Breast epithelium (tissue), 4 donors: ENCODE measurements around the gene MAPK11. TPM values are rescaled to one million over a fixed set of nuclear protein-coding genes. Genes with fewer than 3 reads are reported as not detected.

ENCODE experiments used
- DNase-seq, 2 donors: peaks; one replicate each; pipeline ENCODE4 v3.0.0-alpha.2; 2019; ENCODE audit warnings: low spot score in 2 of 2
- H3K27ac ChIP-seq, 2 donors: fragments of 200-600 bp; sonication (generic) in 1 of 2; one replicate each; pipeline ENCODE4 v1.5.1; 2016 to 2019; ENCODE audit warnings: mild to moderate bottlenecking in 1 of 2
- H3K27me3 ChIP-seq, 2 donors: fragments of 200-600 bp; sonication (generic) in 1 of 2; one replicate each; pipeline versions ENCODE4 v1.5.1 to v1.6.0; 2017 to 2019; ENCODE audit warnings: control low read depth in 1 of 2, mild to moderate bottlenecking in 1 of 2
- H3K36me3 ChIP-seq: fragments of 200-600 bp; one replicate; pipeline ENCODE4 v1.5.1; 2019
- H3K4me1 ChIP-seq, 2 donors: fragments of 200-600 bp; sonication (generic); one replicate each; pipeline ENCODE4 v1.5.1; 2016 to 2019; ENCODE audit warnings: control low read depth in 1 of 2
- H3K4me3 ChIP-seq, 3 donors: fragments of 200-600 bp; sonication (generic); 1 replicate in 2 of 3; 2 replicates in 1 of 3; pipeline ENCODE4 v1.5.1; 2016 to 2019; ENCODE audit warnings: mild to moderate bottlenecking in 3 of 3, moderate library complexity in 2 of 3
- H3K9me3 ChIP-seq, 2 donors: fragments of 200-600 bp; sonication (generic) in 1 of 2; one replicate each; pipeline ENCODE4 v1.5.1; 2016 to 2019; ENCODE audit warnings: control low read depth in 1 of 2
- POLR2A ChIP-seq: fragments of 450-650 bp; IDR thresholded peaks from one replicate; pipeline ENCODE4 v1.6.1; 2016; ENCODE audit warnings: antibody characterized with exemption, mild to moderate bottlenecking, moderate library complexity
- POLR2AphosphoS5 ChIP-seq, 3 donors: sonication (generic); formaldehyde crosslinking; IDR thresholded peaks; one replicate each; pipeline ENCODE4 v1.6.1; 2017; ENCODE audit warnings: antibody characterized with exemption in 3 of 3
- intact Hi-C: fragments of 100-400 bp; cut with DNase I; formaldehyde crosslinking; loops from one replicate; pipeline ENCODE4 v1.15.1; 2023; ENCODE audit warnings: low total_unique reads
- total RNA-seq, 3 donors: library from RNA; depleted of rRNA; stranded (reverse); fragments of >200 nt; gene quantifications; one replicate each; pipeline ENCODE4 v1.1.0, GENCODE V29; 2016
- TF ChIP-seq, protein P1 (sequence below), 3 donors: fragments of 450-650 bp; IDR thresholded peaks; one replicate each; pipeline ENCODE4 v1.5.1; 2016 to 2017; ENCODE audit warnings: antibody characterized with exemption in 3 of 3, mild to moderate bottlenecking in 3 of 3, moderate library complexity in 3 of 3

The MAPK11 gene
- total RNA-seq = 10 to 100 TPM in 2 of 3 donors, 1 to 10 TPM in 1; 5.7 to 16.5 (median 13.4) TPM

DNA sequence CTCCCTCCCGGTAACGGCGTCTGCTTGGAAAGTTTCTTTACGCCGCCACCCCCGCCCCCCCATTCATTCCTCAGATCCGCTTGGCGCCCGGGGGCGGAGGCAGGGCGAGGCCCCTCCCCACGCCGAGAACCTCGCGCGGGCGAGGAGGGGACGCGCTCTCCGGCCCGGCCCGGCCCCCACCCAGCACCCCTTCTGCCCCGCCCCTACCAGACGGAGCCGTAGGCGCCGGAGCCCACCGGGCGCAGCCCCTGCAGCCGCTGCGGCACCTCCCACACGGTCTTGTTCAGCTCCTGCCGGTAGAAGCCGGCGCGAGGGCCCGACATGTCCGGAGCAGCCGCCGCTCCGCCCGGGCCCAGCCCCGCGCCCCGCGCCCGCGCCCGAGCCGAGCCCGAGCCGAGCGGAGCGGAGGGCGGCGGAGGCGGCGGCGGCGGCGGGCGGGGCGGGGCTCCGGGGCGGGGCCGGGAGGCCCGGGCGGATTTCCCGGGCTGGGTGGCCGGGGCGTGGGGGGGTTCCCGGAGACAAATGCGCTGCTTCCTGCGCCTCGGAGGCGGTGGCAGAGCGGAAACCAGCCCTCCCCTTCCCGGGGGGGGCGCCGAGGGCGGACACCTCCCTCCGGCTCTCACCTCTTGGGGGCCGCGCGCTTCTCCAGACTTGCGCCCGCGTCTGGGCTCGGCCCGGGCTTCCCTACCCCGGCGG, at the start of gene MAPK11:
Gene MAPK11 (minus strand): TSS at position 411 of the 696 bp plus-strand sequence. CDS start 88 bp downstream, at position 323.
- peaks cover 12 to 34% of the 10 kb centered on the region in 2 donors for H3K4me1 ChIP-seq

DNA sequence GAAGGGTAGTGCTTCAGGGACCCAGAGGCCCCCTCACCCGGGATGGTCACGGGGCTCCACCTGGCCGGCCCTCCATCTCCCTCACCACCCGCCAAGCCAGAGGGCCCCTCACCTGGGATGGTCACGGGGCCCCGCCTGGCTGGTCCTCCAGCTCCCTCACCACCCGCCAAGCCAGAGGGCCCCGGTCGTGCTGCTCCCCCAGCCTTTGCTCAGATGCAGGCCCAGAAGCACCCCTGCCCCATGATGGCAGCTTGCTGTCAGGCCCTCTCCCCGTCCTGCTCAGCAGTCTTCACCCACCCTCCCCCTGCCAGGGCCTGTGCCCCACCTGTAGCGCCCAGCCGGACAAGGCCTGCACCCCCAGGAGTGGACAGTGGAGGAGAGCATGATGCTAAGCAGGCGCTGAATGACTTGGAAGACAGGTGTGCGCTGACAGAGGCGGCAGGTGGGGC, 49.3 kb upstream of the MAPK11 start:
- H3K9me3 ChIP-seq = no peaks in the 10 kb centered on the region
- H3K4me3 ChIP-seq = no peak overlapping the region
- TF ChIP-seq POLR2AphosphoS5 (IDR thresholded peaks at IDR 0.05) (no peak), POLR2A (no peak)
- TF ChIP-seq, protein P1, sequence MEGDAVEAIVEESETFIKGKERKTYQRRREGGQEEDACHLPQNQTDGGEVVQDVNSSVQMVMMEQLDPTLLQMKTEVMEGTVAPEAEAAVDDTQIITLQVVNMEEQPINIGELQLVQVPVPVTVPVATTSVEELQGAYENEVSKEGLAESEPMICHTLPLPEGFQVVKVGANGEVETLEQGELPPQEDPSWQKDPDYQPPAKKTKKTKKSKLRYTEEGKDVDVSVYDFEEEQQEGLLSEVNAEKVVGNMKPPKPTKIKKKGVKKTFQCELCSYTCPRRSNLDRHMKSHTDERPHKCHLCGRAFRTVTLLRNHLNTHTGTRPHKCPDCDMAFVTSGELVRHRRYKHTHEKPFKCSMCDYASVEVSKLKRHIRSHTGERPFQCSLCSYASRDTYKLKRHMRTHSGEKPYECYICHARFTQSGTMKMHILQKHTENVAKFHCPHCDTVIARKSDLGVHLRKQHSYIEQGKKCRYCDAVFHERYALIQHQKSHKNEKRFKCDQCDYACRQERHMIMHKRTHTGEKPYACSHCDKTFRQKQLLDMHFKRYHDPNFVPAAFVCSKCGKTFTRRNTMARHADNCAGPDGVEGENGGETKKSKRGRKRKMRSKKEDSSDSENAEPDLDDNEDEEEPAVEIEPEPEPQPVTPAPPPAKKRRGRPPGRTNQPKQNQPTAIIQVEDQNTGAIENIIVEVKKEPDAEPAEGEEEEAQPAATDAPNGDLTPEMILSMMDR (IDR thresholded peaks at IDR 0.05) = no peak
- H3K27ac ChIP-seq = no peak overlapping the region
- no peaks in the 10 kb centered on the region for H3K27me3 ChIP-seq
- intact Hi-C loops = no loop called here
- no peaks in the 10 kb centered on the region for H3K36me3 ChIP-seq
- no peaks in the 10 kb centered on the region for H3K4me1 ChIP-seq
- DNase-seq = no peak

More for the DNA sequence above, at the start of gene MAPK11:
- H3K36me3 ChIP-seq = no peaks in the 10 kb centered on the region
- TF ChIP-seq, protein P1 (IDR thresholded peaks at IDR 0.05) = no peak
- TF ChIP-seq POLR2AphosphoS5 (IDR thresholded peaks at IDR 0.05) (no peak), POLR2A (no peak)
- peak within 1 kb of the TSS; percentile 52 to 76 (median 60) for H3K4me3 ChIP-seq
- peak within 1 kb of the TSS in 1 of 2 donors; percentile 78 for H3K27ac ChIP-seq
- intact Hi-C loops = loop anchor here (5.0 kb wide), 1 partner anchor 57 kb away; the partner anchor contains the start of gene DENND6B
- no peak for DNase-seq
- H3K9me3 ChIP-seq = no peaks in the 10 kb centered on the region
- H3K27me3 ChIP-seq = no peaks in the 10 kb centered on the region

DNA sequence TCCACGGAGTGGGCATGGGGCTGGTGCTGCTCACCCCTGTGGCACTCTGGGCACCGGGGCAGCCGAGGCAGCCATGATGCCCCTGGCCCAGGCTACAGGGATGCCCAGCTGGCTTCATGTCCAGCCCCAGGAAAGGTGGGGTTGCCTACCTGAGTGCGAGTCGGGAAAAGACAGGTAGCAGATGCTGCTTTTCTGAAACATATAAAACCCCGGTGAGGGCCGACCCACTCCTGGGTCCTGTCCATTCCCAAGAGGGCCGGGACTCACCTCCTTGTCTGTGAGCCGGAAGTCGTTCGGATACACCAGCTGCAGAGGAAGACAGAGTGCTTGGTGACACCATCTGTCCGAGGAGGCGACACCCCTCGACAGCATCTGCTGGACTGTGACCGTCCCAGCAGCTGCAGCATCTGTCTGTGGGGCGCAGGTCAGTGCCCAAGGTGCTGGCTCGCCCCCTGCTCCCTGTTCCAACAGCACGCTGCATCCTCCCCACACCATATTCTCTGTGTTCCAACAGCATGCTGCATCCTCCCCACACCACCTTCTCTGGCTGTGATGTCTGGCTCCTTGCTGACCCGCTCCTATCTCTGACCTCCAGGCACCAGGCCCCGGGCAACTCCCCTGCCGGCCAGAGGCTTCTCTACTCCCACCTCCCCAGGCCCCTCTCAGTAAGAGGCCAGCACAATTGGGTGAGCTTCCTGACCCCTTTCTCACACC, 48.7 kb upstream of the MAPK11 start:
- no peak overlapping the region for H3K27ac ChIP-seq
- no peak overlapping the region for H3K4me3 ChIP-seq
- H3K4me1 ChIP-seq = no peaks in the 10 kb centered on the region
- H3K27me3 ChIP-seq = no peaks in the 10 kb centered on the region
- no peaks in the 10 kb centered on the region for H3K9me3 ChIP-seq
- no peaks in the 10 kb centered on the region for H3K36me3 ChIP-seq
- TF ChIP-seq POLR2AphosphoS5 (IDR thresholded peaks at IDR 0.05) = no peak
- TF ChIP-seq, protein P1 (IDR thresholded peaks at IDR 0.05) = no peak
- intact Hi-C loops = no loop called here
- DNase-seq = no peak

DNA sequence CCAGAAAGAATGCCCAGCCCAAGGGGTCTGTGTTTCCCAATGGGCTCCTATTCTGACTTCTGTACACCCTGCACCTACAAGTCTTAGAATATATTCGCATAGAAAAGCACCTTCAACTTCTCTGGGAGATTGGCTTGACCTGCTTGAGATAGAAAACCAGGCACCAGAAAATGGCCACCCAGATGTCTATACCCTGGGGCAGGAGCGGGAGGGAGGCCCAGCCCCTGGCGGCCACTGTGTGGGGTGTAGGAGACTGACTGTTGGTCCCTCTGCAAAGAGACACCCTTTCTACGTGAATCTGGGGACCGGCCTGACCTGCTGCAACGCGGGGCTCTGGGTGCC, 48.1 kb upstream of the MAPK11 start:
- TF ChIP-seq, protein P1 (IDR thresholded peaks at IDR 0.05) = no peak
- TF ChIP-seq POLR2AphosphoS5 (IDR thresholded peaks at IDR 0.05) = no peak
- no peak for TF ChIP-seq POLR2A
- H3K9me3 ChIP-seq = no peaks in the 10 kb centered on the region
- H3K4me3 ChIP-seq = no peak overlapping the region
- H3K4me1 ChIP-seq = no peaks in the 10 kb centered on the region
- no peaks in the 10 kb centered on the region for H3K36me3 ChIP-seq
- no peaks in the 10 kb centered on the region for H3K27me3 ChIP-seq
- intact Hi-C loops = no loop called here
- DNase-seq = no peak
- no peak overlapping the region for H3K27ac ChIP-seq

DNA sequence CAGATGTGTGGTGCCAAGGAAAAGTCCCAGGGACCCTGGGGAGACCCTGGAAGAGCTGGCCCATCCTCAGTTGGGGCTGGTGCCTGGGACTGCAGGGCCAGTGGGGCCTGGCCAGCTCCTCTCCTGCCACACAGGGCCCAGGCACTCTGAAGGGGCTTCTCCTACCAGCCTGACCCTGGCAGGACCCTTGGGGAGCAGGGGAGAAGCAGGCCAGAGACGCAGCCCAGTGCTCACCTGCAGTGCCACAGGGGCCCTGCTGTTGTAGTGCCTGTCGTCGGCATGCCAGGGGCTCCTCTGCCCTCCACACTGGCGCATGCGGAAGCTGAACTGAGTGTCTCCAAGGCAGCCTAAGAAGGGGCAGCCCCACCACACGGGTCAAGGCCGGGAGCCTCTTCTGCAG, 47.5 kb upstream of the MAPK11 start:
- TF ChIP-seq POLR2A (no peak), POLR2AphosphoS5 (IDR thresholded peaks at IDR 0.05) (no peak)
- TF ChIP-seq, protein P1 (IDR thresholded peaks at IDR 0.05) = no peak
- no peak for DNase-seq
- intact Hi-C loops = no loop called here
- H3K4me3 ChIP-seq = no peak overlapping the region
- no peaks in the 10 kb centered on the region for H3K36me3 ChIP-seq
- H3K4me1 ChIP-seq = no peaks in the 10 kb centered on the region
- H3K27me3 ChIP-seq = no peaks in the 10 kb centered on the region
- no peak overlapping the region for H3K27ac ChIP-seq
- H3K9me3 ChIP-seq = no peaks in the 10 kb centered on the region
